Fibroblast of pulmonary artery (primary cell): Measurements from ENCODE around the gene CBX3.

Experiments
- DNase-seq: peaks from one replicate; pipeline ENCODE4 v3.0.0-alpha.2; 2010; ENCODE audit warnings: low read depth
- H3K4me3 ChIP-seq: replicated peaks from 2 replicates; pipeline ENCODE4 v1.5.1; 2011; ENCODE audit warnings: low read depth, mild to moderate bottlenecking, control low read depth, low read length, moderate library complexity
- TF ChIP-seq, protein P1 (sequence below): IDR thresholded peaks from 2 replicates; pipeline ENCODE4 v1.5.1; 2011; ENCODE audit warnings: mild to moderate bottlenecking, control low read depth, low read length, inconsistent platforms; ENCODE audit errors: missing control alignments

The CBX3 gene

DNA sequence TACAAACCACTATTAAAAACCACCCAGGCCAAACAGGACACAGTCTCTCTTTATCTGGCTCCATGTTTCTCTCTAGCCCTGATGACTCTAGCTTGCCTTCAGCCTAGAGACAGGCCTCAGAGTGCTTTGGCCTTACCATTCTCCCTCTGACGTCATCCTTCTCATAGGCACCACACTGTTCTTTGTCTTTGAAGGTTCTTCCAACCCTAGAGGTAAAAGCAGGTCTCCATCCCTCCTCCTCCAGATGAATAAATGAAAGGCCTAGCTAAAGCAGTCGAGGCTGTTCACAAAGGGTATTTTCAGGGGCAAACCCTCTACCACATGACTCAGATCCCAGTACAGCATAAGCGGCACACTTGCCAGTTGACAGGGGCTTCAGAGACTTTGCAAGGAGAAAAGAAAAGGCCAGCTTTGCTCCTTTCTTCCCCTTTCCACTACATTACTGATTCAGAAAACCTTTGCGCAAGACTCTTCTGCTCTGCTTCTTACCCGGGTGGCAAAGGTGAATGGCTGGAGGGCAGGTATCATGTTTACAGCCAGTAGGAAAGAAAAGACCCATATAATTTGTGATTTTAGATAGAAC, 34.8 kb upstream of the CBX3 start:
- TF ChIP-seq, protein P1, sequence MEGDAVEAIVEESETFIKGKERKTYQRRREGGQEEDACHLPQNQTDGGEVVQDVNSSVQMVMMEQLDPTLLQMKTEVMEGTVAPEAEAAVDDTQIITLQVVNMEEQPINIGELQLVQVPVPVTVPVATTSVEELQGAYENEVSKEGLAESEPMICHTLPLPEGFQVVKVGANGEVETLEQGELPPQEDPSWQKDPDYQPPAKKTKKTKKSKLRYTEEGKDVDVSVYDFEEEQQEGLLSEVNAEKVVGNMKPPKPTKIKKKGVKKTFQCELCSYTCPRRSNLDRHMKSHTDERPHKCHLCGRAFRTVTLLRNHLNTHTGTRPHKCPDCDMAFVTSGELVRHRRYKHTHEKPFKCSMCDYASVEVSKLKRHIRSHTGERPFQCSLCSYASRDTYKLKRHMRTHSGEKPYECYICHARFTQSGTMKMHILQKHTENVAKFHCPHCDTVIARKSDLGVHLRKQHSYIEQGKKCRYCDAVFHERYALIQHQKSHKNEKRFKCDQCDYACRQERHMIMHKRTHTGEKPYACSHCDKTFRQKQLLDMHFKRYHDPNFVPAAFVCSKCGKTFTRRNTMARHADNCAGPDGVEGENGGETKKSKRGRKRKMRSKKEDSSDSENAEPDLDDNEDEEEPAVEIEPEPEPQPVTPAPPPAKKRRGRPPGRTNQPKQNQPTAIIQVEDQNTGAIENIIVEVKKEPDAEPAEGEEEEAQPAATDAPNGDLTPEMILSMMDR = no peak
- H3K4me3 ChIP-seq = no peak overlapping the region
- DNase-seq = no peak

DNA sequence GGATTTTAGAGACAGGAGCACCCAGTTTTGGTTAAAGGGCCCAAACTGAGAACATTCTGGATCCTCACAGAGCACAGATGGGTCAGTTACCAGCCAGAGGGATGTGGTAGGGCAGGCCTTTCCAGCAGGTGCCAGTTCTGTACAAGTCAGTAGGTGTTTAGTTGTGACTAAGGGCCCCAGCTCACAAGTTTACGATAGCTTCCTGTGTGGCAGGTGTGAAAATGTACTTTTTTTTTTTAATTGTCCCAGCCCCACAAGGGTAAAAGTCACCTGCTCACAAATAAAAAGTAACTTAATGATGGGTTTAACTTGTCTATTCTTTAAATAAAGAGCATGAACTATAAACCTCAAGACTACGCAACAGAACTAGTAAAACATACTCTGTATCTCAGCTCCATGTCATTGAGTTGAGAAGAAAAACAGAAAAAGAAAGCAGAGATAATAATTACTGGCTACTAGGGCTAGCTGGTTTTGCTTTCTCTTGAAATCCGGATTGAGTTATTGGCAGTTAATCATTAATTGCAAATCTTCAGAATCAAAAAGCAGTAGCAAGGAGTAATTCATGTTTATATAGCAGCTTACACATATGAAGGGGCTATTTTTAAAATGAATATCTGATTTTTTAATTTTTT, 34.1 kb upstream of the CBX3 start:
- TF ChIP-seq, protein P1 = no peak
- no peak for DNase-seq
- H3K4me3 ChIP-seq = no peak overlapping the region

DNA sequence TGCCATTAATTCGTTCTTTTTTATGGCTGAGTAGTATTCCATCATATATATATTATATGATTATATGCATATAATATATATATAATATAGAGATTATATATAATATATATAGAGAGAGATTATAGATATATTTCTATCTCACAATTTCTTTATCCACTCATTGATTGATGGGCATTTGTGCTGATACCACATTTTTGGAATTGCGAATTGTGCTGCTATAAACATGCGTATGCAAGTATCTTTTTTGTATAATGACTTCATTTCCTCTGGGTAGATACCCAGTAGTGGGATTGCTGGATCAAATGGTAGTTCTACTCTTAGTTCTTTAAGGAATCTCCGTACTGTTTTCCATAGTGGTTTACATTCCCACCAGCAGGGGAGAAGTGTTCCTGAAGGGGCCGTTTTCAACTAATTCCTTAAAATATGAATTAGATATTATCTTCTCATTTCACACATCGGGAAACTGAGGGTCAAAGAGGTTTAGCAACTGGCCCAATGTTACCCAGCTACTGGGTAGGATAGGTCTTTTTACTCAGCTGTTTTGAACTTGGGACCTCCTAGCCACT, 33.0 kb upstream of the CBX3 start:
- no peak for DNase-seq

DNA sequence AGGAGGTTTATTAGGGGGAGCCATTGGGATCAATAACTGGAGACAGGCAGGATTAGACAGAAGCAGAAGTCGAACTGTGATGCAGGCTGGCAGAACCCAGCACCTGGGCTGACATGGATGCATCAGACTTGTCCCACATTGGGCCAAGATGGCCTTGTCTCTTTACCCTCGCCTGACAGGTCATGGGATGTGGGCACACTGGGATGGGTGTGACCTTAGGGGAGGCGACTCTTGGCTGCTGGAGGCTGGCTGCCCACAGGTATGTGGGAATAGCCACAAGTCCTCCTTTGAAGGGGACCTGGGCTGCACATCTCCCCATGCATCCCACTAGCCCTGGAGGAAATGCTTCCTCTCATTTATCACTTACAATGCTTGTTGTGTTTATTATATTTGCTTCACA, 32.3 kb upstream of the CBX3 start:
- TF ChIP-seq, protein P1 = no peak
- no peak overlapping the region for H3K4me3 ChIP-seq
- no peak for DNase-seq

More for the DNA sequence above, 33.0 kb upstream of the CBX3 start:
- no peak overlapping the region for H3K4me3 ChIP-seq
- TF ChIP-seq, protein P1 = no peak

DNA sequence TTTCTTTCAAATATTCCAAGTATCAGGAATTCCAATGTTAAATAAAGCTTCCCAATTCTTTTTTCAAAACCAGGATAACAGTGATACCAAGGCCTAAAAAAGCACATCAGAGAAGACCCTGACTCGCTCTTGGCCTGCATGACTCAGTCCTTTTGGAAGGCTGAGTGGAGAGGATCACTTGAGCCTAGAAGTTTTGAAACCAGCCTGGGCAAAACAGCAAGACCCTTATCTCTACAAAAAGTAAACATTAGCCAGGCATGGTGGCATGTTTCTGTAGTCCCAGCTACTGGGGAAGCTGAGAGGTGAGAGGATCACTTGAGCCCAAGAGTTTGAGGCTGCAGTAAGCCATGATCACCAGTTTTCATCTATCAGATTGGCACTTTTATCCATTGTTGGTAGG, 30.9 kb upstream of the CBX3 start:
- TF ChIP-seq, protein P1 = no peak

DNA sequence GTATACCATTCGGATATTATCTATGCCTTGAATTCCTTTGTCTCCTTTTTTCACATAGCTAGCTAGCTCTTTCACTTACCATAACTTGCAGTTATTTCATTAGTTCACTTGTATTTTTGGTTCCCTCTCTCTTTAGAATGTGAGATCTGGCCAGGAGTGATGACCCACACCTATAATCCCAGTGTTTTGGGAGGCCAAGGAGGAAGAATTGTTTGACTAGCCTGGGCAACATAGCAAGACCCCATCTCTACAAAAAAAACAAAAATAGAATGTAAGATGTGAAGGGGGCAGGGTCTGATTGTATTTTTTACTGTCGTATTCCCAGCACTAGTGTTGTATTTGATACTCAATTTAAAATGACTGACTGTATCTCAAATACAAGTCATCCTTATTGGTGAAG, 29.9 kb upstream of the CBX3 start:
- H3K4me3 ChIP-seq = no peak overlapping the region
- DNase-seq = no peak
- TF ChIP-seq, protein P1 = no peak

More for the DNA sequence above, 30.9 kb upstream of the CBX3 start:
- DNase-seq = no peak
- H3K4me3 ChIP-seq = no peak overlapping the region
